K562 (cell line): Measurements from ENCODE around the gene NEURL2. TPM values are rescaled to one million over a fixed set of nuclear protein-coding genes. Genes with fewer than 3 reads are reported as not detected.
A peak's percentile ranks its signal among the peaks of the same experiment; 100 is the strongest.

ENCODE experiments used
- ATAC-seq: fragments of 200-7000 bp; cut with Tn5 transposase; 3 replicates; pipeline ENCODE4 v1.9.1; 2020; ENCODE audit warnings: moderate library complexity
- BruUV-seq: library from RNA; stranded (reverse); fragments of 400-500 nt; replicated peaks from 2 replicates; lab custom pipeline; 2021; lab: Mats Ljungman, UMichigan
- CTCF ChIA-PET: fragments of 300-600 bp; formaldehyde crosslinking; extraction: SDS; loops from one replicate; lab custom pipeline; 2021; ENCODE audit warnings: low intra/inter-chr PET ratio; lab: Yijun Ruan, JAX
- POLR2A ChIA-PET: fragments of 300-600, 350-650 bp; sonication (Branson Sonifier 250); formaldehyde crosslinking; extraction: SDS; loops from one replicate; lab custom pipeline; 2021; ENCODE audit warnings: antibody characterized with exemption, inconsistent platforms; lab: Yijun Ruan, JAX
- DNase-seq, 4 experiments: peaks; one replicate each; pipeline versions ENCODE4 v3.0.0 to v3.0.0-alpha.2; 2011 to 2018; ENCODE audit warnings: low spot score in 3 of 4, mixed read lengths in 3 of 4; ENCODE audit errors: extremely low read depth in 1 of 4
- FAIRE-seq: peaks from 2 replicates; lab custom pipeline; 2011; peaks lifted over from hg19 to GRCh38; lab: Jason Lieb, UNC
- H2AFZ ChIP-seq: 2 replicates; pipeline ENCODE4 v1.6.0; 2011; ENCODE audit warnings: low read depth, low read length, control low read depth, inconsistent platforms
- H3K27ac ChIP-seq: fragments of 200-600 bp; 3 replicates; pipeline ENCODE4 v1.8.0; 2011; ENCODE audit warnings: low read depth, mild to moderate bottlenecking, control low read depth, inconsistent platforms, low read length, moderate library complexity, mixed read lengths; ENCODE audit errors: extremely low read depth
- H3K27me3 ChIP-seq, 2 experiments: fragments of 300-600 bp in 1 of 2; 2 replicates in 1 of 2; 3 replicates in 1 of 2; pipeline versions ENCODE4 v1.6.0 to v1.8.0; 2011; ENCODE audit warnings: inconsistent platforms in 2 of 2, low read length in 2 of 2, mild to moderate bottlenecking in 1 of 2, mixed read lengths in 1 of 2, moderate library complexity in 1 of 2; ENCODE audit not compliant: control insufficient read depth in 2 of 2, insufficient read depth in 2 of 2
- H3K36me3 ChIP-seq: fragments of 300-600 bp; 3 replicates; pipeline ENCODE4 v1.8.0; 2011; ENCODE audit warnings: mild to moderate bottlenecking, low read length, inconsistent platforms; ENCODE audit not compliant: control insufficient read depth, insufficient read depth
- H3K4me1 ChIP-seq, 2 experiments: fragments of 200-600 bp in 1 of 2; replicated peaks in 1 of 2; 2 replicates in 1 of 2; 3 replicates in 1 of 2; pipeline versions ENCODE4 v1.5.1 to v1.8.0; 2011; ENCODE audit warnings: inconsistent platforms in 2 of 2, low read length in 2 of 2, mild to moderate bottlenecking in 1 of 2, mixed read lengths in 1 of 2, moderate library complexity in 1 of 2; ENCODE audit not compliant: control insufficient read depth in 2 of 2, insufficient read depth in 2 of 2
- H3K4me2 ChIP-seq: 2 replicates; pipeline ENCODE4 v1.6.1; 2011; ENCODE audit warnings: low read length, control low read depth, inconsistent platforms, mixed read lengths; ENCODE audit not compliant: insufficient read depth
- H3K4me3 ChIP-seq: fragments of 200-600 bp; sonication (generic), shearing (Covaris generic); 2 replicates; pipeline ENCODE4 v1.5.1; 2016; ENCODE audit warnings: control low read depth, inconsistent platforms
- H3K79me2 ChIP-seq: fragments of 200-600 bp; 3 replicates; pipeline ENCODE4 v1.8.0; 2011; ENCODE audit warnings: low read length, inconsistent platforms; ENCODE audit not compliant: control insufficient read depth, insufficient read depth
- H3K9ac ChIP-seq, 2 experiments: 2 replicates each; pipeline versions ENCODE4 v1.6.0 to v1.6.1; 2011; ENCODE audit warnings: low read depth in 2 of 2, low read length in 2 of 2, control low read depth in 1 of 2, inconsistent platforms in 1 of 2, mild to moderate bottlenecking in 1 of 2, mixed read lengths in 1 of 2; ENCODE audit not compliant: insufficient read depth in 1 of 2
- H3K9me1 ChIP-seq: one replicate; pipeline ENCODE4 v1.6.0; 2011; ENCODE audit warnings: inconsistent platforms, mild to moderate bottlenecking, low read length, moderate library complexity; ENCODE audit not compliant: control insufficient read depth, insufficient read depth
- H3K9me3 ChIP-seq: replicated peaks from 2 replicates; pipeline ENCODE4 v1.5.1; 2011; ENCODE audit warnings: low read depth, low read length, inconsistent platforms; ENCODE audit not compliant: control insufficient read depth, insufficient read depth
- H4K20me1 ChIP-seq: replicated peaks from 2 replicates; pipeline ENCODE4 v1.6.1; 2011; ENCODE audit warnings: low read length, inconsistent platforms, mixed read lengths; ENCODE audit not compliant: control insufficient read depth, insufficient read depth
- CUX1 ChIP-seq: fragments of 200-800 bp; sonication (Bioruptor generic); IDR thresholded peaks from 2 replicates; pipeline ENCODE4 v1.6.1; 2016; ENCODE audit warnings: missing genetic modification characterization, missing compliant biosample characterization
- ETS1 ChIP-seq: conservative IDR thresholded peaks from 2 replicates; pipeline ENCODE4 v1.6.1; 2011; ENCODE audit warnings: low read depth, mild to moderate bottlenecking, low read length; ENCODE audit not compliant: control insufficient read depth
- HEY1 ChIP-seq: fragments of 250-450 bp; sonication (Bioruptor Pico); IDR thresholded peaks from 2 replicates; pipeline ENCODE4 v1.5.0; 2020; ENCODE audit warnings: mild to moderate bottlenecking, moderate library complexity, borderline replicate concordance
- KDM1A ChIP-seq, 2 experiments: fragments of 450-650 bp; IDR thresholded peaks; 2 replicates each; pipeline ENCODE4 v1.6.1; 2016; ENCODE audit warnings: mild to moderate bottlenecking in 2 of 2
- MCM7 ChIP-seq, 2 experiments: fragments of 450-650 bp; IDR thresholded peaks; 2 replicates each; pipeline ENCODE4 v1.6.1; 2016 to 2018
- MECOM ChIP-seq: fragments of 250-450 bp; sonication (Bioruptor Pico); IDR thresholded peaks from 2 replicates; pipeline ENCODE4 v1.8.0; 2022; ENCODE audit warnings: inconsistent platforms
- RBM14 ChIP-seq: fragments of 200-400 bp; formaldehyde crosslinking; IDR thresholded peaks from 2 replicates; pipeline ENCODE4 v1.6.1; 2018; ENCODE audit warnings: low read depth, mild to moderate bottlenecking, low read length, moderate library complexity, borderline replicate concordance; ENCODE audit not compliant: insufficient read depth
- TCF3 ChIP-seq: sonication (generic); formaldehyde crosslinking; IDR thresholded peaks from 2 replicates; pipeline ENCODE4 v1.4.0; 2020; ENCODE audit warnings: mild to moderate bottlenecking, missing genetic modification reagents
- XRCC3 ChIP-seq: fragments of 450-650 bp; IDR thresholded peaks from 2 replicates; pipeline ENCODE4 v1.6.1; 2017; ENCODE audit warnings: mild to moderate bottlenecking, moderate library complexity
- ZKSCAN8 ChIP-seq: fragments of 200-800 bp; sonication (Bioruptor generic); IDR thresholded peaks from 2 replicates; pipeline ENCODE4 v1.6.1; 2016; ENCODE audit warnings: missing genetic modification characterization, missing compliant biosample characterization
- ZNF217 ChIP-seq: sonication (generic); formaldehyde crosslinking; IDR thresholded peaks from 2 replicates; pipeline ENCODE4 v1.8.0; 2022; ENCODE audit warnings: mild to moderate bottlenecking, missing genetic modification reagents
- ZNF395 ChIP-seq: fragments of 200-800 bp; sonication (Bioruptor generic); IDR thresholded peaks from 2 replicates; pipeline ENCODE4 v1.6.1; 2017; ENCODE audit warnings: missing genetic modification characterization, missing compliant biosample characterization
- WGBS: fragments of 100-300 bp; shearing (Covaris generic); methylation state at CpG from one replicate; pipeline ENCODE4 v1.1.6; 2016; ENCODE audit warnings: low coverage, mixed read lengths; ENCODE audit not compliant: insufficient coverage; ENCODE audit errors: missing lambda C conversion rate; 5-methylcytosine and 5-hydroxymethylcytosine counted together
- in situ Hi-C: fragments of 300-500 bp; cut with MboI; formaldehyde crosslinking; loops from 4 replicates; pipeline ENCODE4 v1.15.0; 2018; ENCODE audit warnings: inconsistent platforms, mixed read lengths
- intact Hi-C: fragments of 100-400 bp; cut with micrococcal nuclease; formaldehyde crosslinking; loops from 2 replicates; pipeline ENCODE4 v1.14.2; 2022
- polyA plus RNA-seq, 8 experiments: library from polyadenylated mRNA; depleted of rRNA in 4 of 8; stranded (reverse) in 5 of 8; unstranded in 3 of 8; fragments of >200 nt; fragmentation: Nextera tagmentation in 2 of 8; fragmentation: Illumina TruSeq in 1 of 8; extraction: Ambion mirVana in 2 of 8; extraction: Trizol in 1 of 8; gene quantifications; 2 replicates each; pipeline versions ENCODE4 v1.2.1 to v1.2.3, GENCODE V29; 2011 to 2014; ENCODE audit warnings: inconsistent platforms in 1 of 8, missing spikeins in 1 of 8
- total RNA-seq, 7 experiments: library from RNA; depleted of rRNA in 6 of 7; stranded (reverse); fragments of >200 nt in 6 of 7; fragmentation: Illumina TruSeq in 2 of 7; extraction: Trizol in 2 of 7; gene quantifications; 2 replicates each; pipeline versions ENCODE4 v1.2.1 to v1.2.3, GENCODE V29; 2011 to 2021; ENCODE audit warnings: low replicate concordance in 1 of 7

The NEURL2 gene
- total and polyA plus RNA-seq, 9 of the 15 experiments (the other 6 are each of a cell fraction or from before 2014, with no cell fraction given): 0.22 to 1.9 (median 0.50) TPM; not detected in 1

- TF ChIP-seq ZNF217 (CRISPR knock-in tag) (no peak), MCM7 (IDR thresholded peaks at IDR 0.05) (no peak), TCF3 (CRISPR knock-in tag) (no peak), KDM1A (IDR thresholded peaks at IDR 0.05) (peak; percentile 17 to 65; a peak in 3 of 4 replicates)
These were observed 33.2 kb downstream of the NEURL2 start (continued) for GRCh38 chr20:45857882-45858216.

GRCh38 chr20:45857114-45857881 lies 33.7 kb downstream of the NEURL2 start, which contains the start of the genes ACOT8 and ZSWIM3:
Gene ACOT8 (minus strand): TSS chr20:45857392. CDS start chr20:45857315, 77 bp downstream.
Gene ZSWIM3 (plus strand): TSS chr20:45857614. CDS start chr20:45857826, 212 bp downstream.
- Histone ChIP-seq H3K9me1 (no peaks in the 10 kb centered on the region), H3K4me2 (peak within 1 kb of the TSS; percentile 94), H3K36me3 (peaks cover 10% of the 10 kb centered on the region; the same call in 2 of the 3 replicates), H3K9ac (peak within 1 kb of the TSS; percentile 57 to 93), H4K20me1 (no peaks in the 10 kb centered on the region), H3K79me2 (peaks cover 24% of the 10 kb centered on the region), H2AFZ (peak within 1 kb of the TSS; percentile 93), H3K27me3 (no peaks in the 10 kb centered on the region), H3K27ac (peak within 1 kb of the TSS; percentile 88), H3K9me3 (no peaks in the 10 kb centered on the region), H3K4me1 (peaks cover 21 to 28% of the 10 kb centered on the region in 2 experiments), H3K4me3 (peak within 1 kb of the TSS; percentile 72)
- ChIA-PET CTCF (no interaction called here), POLR2A (interaction anchor here (0.6 to 1.7 kb wide), 9 partner anchors 15 to 128 kb away, joined by 3 to 8 read pairs (median 3); partner anchors contain the start of gene PLTP)
- under 1% methylated on average over 36 of the region's 36 CpGs for WGBS
- in situ Hi-C loops: no loop called here
- BruUV-seq: no TSS peak
- DNase-seq (peak; percentile 99 to 100 (median 100)), FAIRE-seq (peak; percentile 97), ATAC-seq (peak; percentile 97)
- intact Hi-C loops: loop anchor here (2.0 kb wide), 1 partner anchor 78 kb away; the partner anchor contains the start of gene PCIF1
- TF ChIP-seq ZNF395 (CRISPR knock-in tag) (no peak), ETS1 (no peak), ZKSCAN8 (no peak), MECOM (no peak), XRCC3 (no peak), HEY1 (CRISPR knock-in tag) (no peak), RBM14 (no peak), CUX1 (CRISPR knock-in tag) (no peak)
